GM19324 (cell line): ENCODE data around the gene HMCN2.

Experiments used
- ATAC-seq: cut with Tn5 transposase; IDR thresholded peaks from one replicate; pipeline ENCODE4 v1.9.1; 2021; ENCODE audit warnings: mild to moderate bottlenecking, moderate library complexity; ENCODE audit not compliant: unreplicated experiment, low FRiP score

HMCN2 gene

GRCh38 chr9:130359819-130360218 is 94.3 kb downstream of the HMCN2 start:
- no peak for ATAC-seq

- no peak for ATAC-seq
Observed at GRCh38 chr9:130360672-130361071, 95.1 kb downstream of the HMCN2 start.

- ATAC-seq: no peak
Observed at GRCh38 chr9:130361873-130362362, 96.4 kb downstream of the HMCN2 start.

- ATAC-seq: no peak
Observed at GRCh38 chr9:130362691-130363090, 97.1 kb downstream of the HMCN2 start.

GRCh38 chr9:130363755-130364404 is 98.3 kb downstream of the HMCN2 start:
- no peak for ATAC-seq

GRCh38 chr9:130364619-130365322 is 99.2 kb downstream of the HMCN2 start:
- ATAC-seq: no peak

- no peak for ATAC-seq
Observed at GRCh38 chr9:130365323-130365721, 99.8 kb downstream of the HMCN2 start.

GRCh38 chr9:130366072-130366471 is 100.5 kb downstream of the HMCN2 start:
- no peak for ATAC-seq

- ATAC-seq: no peak
Observed at GRCh38 chr9:130366888-130367550, 101.5 kb downstream of the HMCN2 start.

- no peak for ATAC-seq
Observed at GRCh38 chr9:130368631-130369103, 103.1 kb downstream of the HMCN2 start.

GRCh38 chr9:130370226-130370625 is 104.7 kb downstream of the HMCN2 start:
- no peak for ATAC-seq

- ATAC-seq: no peak
Observed at GRCh38 chr9:130371196-130371966, 105.8 kb downstream of the HMCN2 start.

GRCh38 chr9:130372057-130372456 is 106.5 kb downstream of the HMCN2 start:
- no peak for ATAC-seq

- ATAC-seq: no peak
Observed at GRCh38 chr9:130373679-130374325, 108.2 kb downstream of the HMCN2 start.

GRCh38 chr9:130377612-130378011 is 112.1 kb downstream of the HMCN2 start:
- no peak for ATAC-seq

- no peak for ATAC-seq
Observed at GRCh38 chr9:130378875-130379648, 113.5 kb downstream of the HMCN2 start.

- ATAC-seq: no peak
Observed at GRCh38 chr9:130379649-130379970, 114.0 kb downstream of the HMCN2 start.

- no peak for ATAC-seq
Observed at GRCh38 chr9:130380920-130381469, 115.4 kb downstream of the HMCN2 start.

- ATAC-seq: no peak
Observed at GRCh38 chr9:130381660-130382059, 116.1 kb downstream of the HMCN2 start.
